Tibial nerve (tissue), 3 donors: ENCODE measurements around the gene SZRD1.

Source experiments
- POLR2A ChIP-seq, 2 donors: fragments of 450-650 bp; IDR thresholded peaks; one replicate each; pipeline ENCODE4 v1.6.1; 2017; ENCODE audit warnings: antibody characterized with exemption in 2 of 2, mild to moderate bottlenecking in 2 of 2, moderate library complexity in 2 of 2
- TF ChIP-seq, protein P1 (sequence below), 5 experiments: fragments of 200-600 bp in 3 of 5; fragments of 450-650 bp in 2 of 5; sonication (generic) in 3 of 5; IDR thresholded peaks; one replicate each; pipeline ENCODE4 v1.5.1; 2016 to 2019; ENCODE audit warnings: antibody characterized with exemption in 5 of 5, mild to moderate bottlenecking in 3 of 5, moderate library complexity in 2 of 5

DNA sequence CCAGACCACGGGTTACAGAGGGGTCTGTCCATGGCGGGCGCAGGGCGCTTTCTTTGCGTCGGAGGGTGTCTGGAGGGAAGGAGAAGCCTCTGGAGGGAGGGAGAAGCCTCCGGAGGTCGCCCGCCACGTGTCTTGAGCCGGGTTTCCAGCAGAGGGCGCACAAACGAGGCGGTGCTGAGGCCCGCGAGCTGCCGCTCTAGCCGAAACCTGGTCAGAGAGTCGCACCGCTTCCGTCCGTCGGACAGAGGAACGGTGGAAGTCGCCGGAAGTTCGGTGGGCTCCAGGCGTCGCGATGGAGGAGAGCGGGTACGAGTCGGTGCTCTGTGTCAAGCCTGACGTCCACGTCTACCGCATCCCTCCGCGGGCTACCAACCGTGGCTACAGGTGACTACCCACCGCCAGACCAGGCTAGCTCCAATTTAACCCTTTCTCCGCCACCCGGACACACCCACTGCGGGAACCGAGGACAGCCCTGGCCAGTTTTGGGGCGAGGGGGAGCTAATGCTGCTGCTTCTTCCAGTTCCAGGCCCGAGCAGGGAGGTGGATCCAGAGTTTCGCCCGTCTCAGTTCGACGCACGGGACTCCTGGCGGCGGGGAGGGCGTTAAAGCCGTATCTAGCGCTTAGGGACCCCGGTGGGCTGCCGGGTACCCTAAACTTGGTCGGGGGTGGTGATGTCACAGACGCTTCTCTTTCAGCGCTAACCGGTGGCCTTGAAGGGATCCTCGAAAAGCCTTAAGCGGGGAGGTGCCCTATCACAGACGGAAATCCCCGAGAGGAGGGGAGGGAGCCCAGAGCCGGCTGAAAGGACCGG lies 73.6 kb downstream of the SZRD1 start, which contains the start of gene NECAP2:
- TF ChIP-seq, protein P1, sequence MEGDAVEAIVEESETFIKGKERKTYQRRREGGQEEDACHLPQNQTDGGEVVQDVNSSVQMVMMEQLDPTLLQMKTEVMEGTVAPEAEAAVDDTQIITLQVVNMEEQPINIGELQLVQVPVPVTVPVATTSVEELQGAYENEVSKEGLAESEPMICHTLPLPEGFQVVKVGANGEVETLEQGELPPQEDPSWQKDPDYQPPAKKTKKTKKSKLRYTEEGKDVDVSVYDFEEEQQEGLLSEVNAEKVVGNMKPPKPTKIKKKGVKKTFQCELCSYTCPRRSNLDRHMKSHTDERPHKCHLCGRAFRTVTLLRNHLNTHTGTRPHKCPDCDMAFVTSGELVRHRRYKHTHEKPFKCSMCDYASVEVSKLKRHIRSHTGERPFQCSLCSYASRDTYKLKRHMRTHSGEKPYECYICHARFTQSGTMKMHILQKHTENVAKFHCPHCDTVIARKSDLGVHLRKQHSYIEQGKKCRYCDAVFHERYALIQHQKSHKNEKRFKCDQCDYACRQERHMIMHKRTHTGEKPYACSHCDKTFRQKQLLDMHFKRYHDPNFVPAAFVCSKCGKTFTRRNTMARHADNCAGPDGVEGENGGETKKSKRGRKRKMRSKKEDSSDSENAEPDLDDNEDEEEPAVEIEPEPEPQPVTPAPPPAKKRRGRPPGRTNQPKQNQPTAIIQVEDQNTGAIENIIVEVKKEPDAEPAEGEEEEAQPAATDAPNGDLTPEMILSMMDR (IDR thresholded peaks at IDR 0.05), result peak; percentile 88 to 95 (median 90)
- TF ChIP-seq POLR2A (IDR thresholded peaks at IDR 0.05), result peak in 1 of 2 donors; percentile 30
